Measurements from ENCODE around the gene LOXL4.

DNA sequence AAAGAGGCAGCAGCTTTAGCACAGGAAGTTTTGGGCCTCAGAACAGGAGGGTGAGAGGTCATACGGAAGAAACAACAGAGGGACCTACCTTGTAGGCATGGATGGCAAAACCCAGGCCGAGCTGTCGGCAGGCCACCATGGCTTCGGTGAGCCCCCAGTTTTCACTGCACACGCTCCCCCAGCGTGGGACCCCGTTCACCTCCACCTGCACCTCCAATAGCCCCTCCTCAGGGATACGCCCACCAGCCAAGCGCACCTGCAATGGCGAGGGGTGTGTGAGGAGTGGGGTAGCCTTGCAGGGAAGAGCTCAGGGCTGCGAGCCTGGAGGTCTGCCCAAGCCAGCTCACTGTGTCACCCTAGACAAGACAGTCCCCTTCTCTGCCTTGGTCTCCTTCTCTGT is 11.3 kb downstream of the LOXL4 start:
- TF ChIP-seq, protein P1, sequence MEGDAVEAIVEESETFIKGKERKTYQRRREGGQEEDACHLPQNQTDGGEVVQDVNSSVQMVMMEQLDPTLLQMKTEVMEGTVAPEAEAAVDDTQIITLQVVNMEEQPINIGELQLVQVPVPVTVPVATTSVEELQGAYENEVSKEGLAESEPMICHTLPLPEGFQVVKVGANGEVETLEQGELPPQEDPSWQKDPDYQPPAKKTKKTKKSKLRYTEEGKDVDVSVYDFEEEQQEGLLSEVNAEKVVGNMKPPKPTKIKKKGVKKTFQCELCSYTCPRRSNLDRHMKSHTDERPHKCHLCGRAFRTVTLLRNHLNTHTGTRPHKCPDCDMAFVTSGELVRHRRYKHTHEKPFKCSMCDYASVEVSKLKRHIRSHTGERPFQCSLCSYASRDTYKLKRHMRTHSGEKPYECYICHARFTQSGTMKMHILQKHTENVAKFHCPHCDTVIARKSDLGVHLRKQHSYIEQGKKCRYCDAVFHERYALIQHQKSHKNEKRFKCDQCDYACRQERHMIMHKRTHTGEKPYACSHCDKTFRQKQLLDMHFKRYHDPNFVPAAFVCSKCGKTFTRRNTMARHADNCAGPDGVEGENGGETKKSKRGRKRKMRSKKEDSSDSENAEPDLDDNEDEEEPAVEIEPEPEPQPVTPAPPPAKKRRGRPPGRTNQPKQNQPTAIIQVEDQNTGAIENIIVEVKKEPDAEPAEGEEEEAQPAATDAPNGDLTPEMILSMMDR (IDR thresholded peaks at IDR 0.05; ENCODE audit: low read depth, low read length): no peak
- TF ChIP-seq EZH2phosphoT487 (IDR thresholded peaks at IDR 0.05; ENCODE audit: low read depth): no peak

Measured in OCI-LY3 (cell line).